ENCODE measurements around the gene HPS5.
"Not testable (repeated sequence)": the region's sequence is repeated elsewhere in the genome, so short reads cannot be mapped to it uniquely, and the experiment has no call there.

HPS5 gene

GRCh38 chr11:18264677-18265555, 57.0 kb downstream of the HPS5 start:
- Histone ChIP-seq H3K9me3 (no peaks in the 10 kb centered on the region), H3K27ac (no peak overlapping the region), H3K36me3 (no peaks in the 10 kb centered on the region), H3K27me3 (no peaks in the 10 kb centered on the region), H3K4me3 (no peak overlapping the region), H3K4me1 (no peaks in the 10 kb centered on the region)
- TF ChIP-seq CTCF (IDR thresholded peaks at IDR 0.05) = no peak
- intact Hi-C loops (cut with DNase I; ENCODE audit: low total_unique reads) = no loop called here
- DNase-seq = no peak

- TF ChIP-seq CTCF (IDR thresholded peaks at IDR 0.05) = no peak
- no peak for DNase-seq
- no peak overlapping the region for H3K4me3 ChIP-seq
- H3K27ac ChIP-seq = no peak overlapping the region
- H3K9me3 ChIP-seq = no peaks in the 10 kb centered on the region
- H3K27me3 ChIP-seq = no peaks in the 10 kb centered on the region
- no peaks in the 10 kb centered on the region for H3K4me1 ChIP-seq
- no peaks in the 10 kb centered on the region for H3K36me3 ChIP-seq
- intact Hi-C loops (cut with DNase I; ENCODE audit: low total_unique reads) = no loop called here
Measured at GRCh38 chr11:18264035-18264434, 57.9 kb downstream of the HPS5 start.

- intact Hi-C loops (cut with DNase I; ENCODE audit: low total_unique reads); H3K36me3 ChIP-seq; DNase-seq; H3K27me3 ChIP-seq; H3K4me1 ChIP-seq; H3K9me3 ChIP-seq; H3K4me3 ChIP-seq; H3K27ac ChIP-seq: not testable (repeated sequence)
Measured at GRCh38 chr11:18262681-18263350, 59.1 kb downstream of the HPS5 start.

- no peak overlapping the region for H3K4me3 ChIP-seq
- H3K4me1 ChIP-seq = no peaks in the 10 kb centered on the region
- no peak for DNase-seq
- H3K36me3 ChIP-seq = no peaks in the 10 kb centered on the region
- no peaks in the 10 kb centered on the region for H3K27me3 ChIP-seq
- H3K27ac ChIP-seq = no peak overlapping the region
- no peaks in the 10 kb centered on the region for H3K9me3 ChIP-seq
- TF ChIP-seq CTCF (IDR thresholded peaks at IDR 0.05) = no peak
- intact Hi-C loops (cut with DNase I; ENCODE audit: low total_unique reads) = no loop called here
Measured at GRCh38 chr11:18261721-18262120, 60.2 kb downstream of the HPS5 start.

GRCh38 chr11:18259259-18259658, 62.7 kb downstream of the HPS5 start:
- intact Hi-C loops (cut with DNase I; ENCODE audit: low total_unique reads) = no loop called here
- no peak overlapping the region for H3K4me3 ChIP-seq
- no peaks in the 10 kb centered on the region for H3K36me3 ChIP-seq
- DNase-seq = no peak
- H3K9me3 ChIP-seq = no peaks in the 10 kb centered on the region
- no peaks in the 10 kb centered on the region for H3K27me3 ChIP-seq
- H3K27ac ChIP-seq = no peak overlapping the region
- TF ChIP-seq CTCF (IDR thresholded peaks at IDR 0.05) = no peak
- no peaks in the 10 kb centered on the region for H3K4me1 ChIP-seq

GRCh38 chr11:18254781-18255361, 67.1 kb downstream of the HPS5 start:
- DNase-seq = no peak
- no peak overlapping the region for H3K4me3 ChIP-seq
- no peak overlapping the region for H3K27ac ChIP-seq
- intact Hi-C loops (cut with DNase I; ENCODE audit: low total_unique reads) = no loop called here
- H3K27me3 ChIP-seq = no peaks in the 10 kb centered on the region
- H3K36me3 ChIP-seq = no peaks in the 10 kb centered on the region
- TF ChIP-seq CTCF (IDR thresholded peaks at IDR 0.05) = no peak
- no peaks in the 10 kb centered on the region for H3K9me3 ChIP-seq
- no peaks in the 10 kb centered on the region for H3K4me1 ChIP-seq
